DOHH2 (cell line): Measurements from ENCODE around the gene LAMA3.

Source experiments
- H3F3A ChIP-seq: fragments of 200-600 bp; sonication (generic), shearing (Covaris generic); 2 replicates; pipeline ENCODE4 v1.6.0; 2016; ENCODE audit warnings: antibody characterized with exemption, mild to moderate bottlenecking; ENCODE audit not compliant: control insufficient read depth, insufficient read depth
- H3K27ac ChIP-seq: fragments of 200-600 bp; sonication (generic); 2 replicates; pipeline ENCODE4 v1.5.1; 2014; ENCODE audit warnings: low read depth, mild to moderate bottlenecking, low read length, moderate library complexity
- H3K27me3 ChIP-seq: fragments of 200-600 bp; sonication (generic); 2 replicates; pipeline ENCODE4 v1.6.1; 2014; ENCODE audit warnings: mild to moderate bottlenecking, low read length, mixed read lengths; ENCODE audit not compliant: control insufficient read depth
- H3K36me3 ChIP-seq: fragments of 200-600 bp; sonication (generic); 2 replicates; pipeline ENCODE4 v1.6.1; 2014; ENCODE audit warnings: mild to moderate bottlenecking, low read length, moderate library complexity, mixed read lengths; ENCODE audit not compliant: control insufficient read depth
- H3K4me1 ChIP-seq: fragments of 200-600 bp; sonication (generic); 2 replicates; pipeline ENCODE4 v1.6.1; 2014; ENCODE audit warnings: mild to moderate bottlenecking, low read length, mixed read lengths; ENCODE audit not compliant: control insufficient read depth
- H3K4me2 ChIP-seq: fragments of 200-600 bp; sonication (generic); 2 replicates; pipeline ENCODE4 v1.6.0; 2014; ENCODE audit warnings: mild to moderate bottlenecking, low read length, moderate library complexity
- H3K4me3 ChIP-seq: fragments of 200-600 bp; sonication (generic); 2 replicates; pipeline ENCODE4 v1.5.1; 2014; ENCODE audit warnings: mild to moderate bottlenecking, low read length, mixed read lengths
- H3K79me2 ChIP-seq: fragments of 200-600 bp; sonication (generic); 2 replicates; pipeline ENCODE4 v1.6.1; 2014; ENCODE audit warnings: mild to moderate bottlenecking, low read length, mixed read lengths; ENCODE audit not compliant: control insufficient read depth
- H3K9me2 ChIP-seq: fragments of 200-600 bp; sonication (generic); replicated peaks from 2 replicates; pipeline ENCODE4 v1.6.1; 2014; ENCODE audit warnings: mild to moderate bottlenecking, low read length, mixed read lengths; ENCODE audit not compliant: control insufficient read depth
- H3K9me3 ChIP-seq: fragments of 200-600 bp; sonication (generic); 2 replicates; pipeline ENCODE4 v1.6.1; 2014; ENCODE audit warnings: antibody characterized with exemption, low read length, mixed read lengths; ENCODE audit not compliant: control insufficient read depth, insufficient read depth
- H4K20me1 ChIP-seq: fragments of 200-600 bp; sonication (generic); 2 replicates; pipeline ENCODE4 v1.6.0; 2014; ENCODE audit warnings: low read depth, mild to moderate bottlenecking, antibody characterized with exemption, low read length, moderate library complexity; ENCODE audit not compliant: control insufficient read depth, insufficient read depth
- EZH2phosphoT487 ChIP-seq: fragments of 200-600 bp; sonication (generic); IDR thresholded peaks from 2 replicates; pipeline ENCODE4 v1.6.1; 2017; ENCODE audit warnings: borderline replicate concordance, mild to moderate bottlenecking, antibody characterized with exemption, low read length, moderate library complexity, mixed read lengths
- TF ChIP-seq, protein P1 (sequence below): fragments of 200-600 bp; sonication (generic); IDR thresholded peaks from one replicate; pipeline ENCODE4 v1.5.1; 2014; ENCODE audit warnings: antibody characterized with exemption, mild to moderate bottlenecking, low read depth, low read length; ENCODE audit not compliant: poor library complexity, severe bottlenecking

LAMA3 gene

DNA sequence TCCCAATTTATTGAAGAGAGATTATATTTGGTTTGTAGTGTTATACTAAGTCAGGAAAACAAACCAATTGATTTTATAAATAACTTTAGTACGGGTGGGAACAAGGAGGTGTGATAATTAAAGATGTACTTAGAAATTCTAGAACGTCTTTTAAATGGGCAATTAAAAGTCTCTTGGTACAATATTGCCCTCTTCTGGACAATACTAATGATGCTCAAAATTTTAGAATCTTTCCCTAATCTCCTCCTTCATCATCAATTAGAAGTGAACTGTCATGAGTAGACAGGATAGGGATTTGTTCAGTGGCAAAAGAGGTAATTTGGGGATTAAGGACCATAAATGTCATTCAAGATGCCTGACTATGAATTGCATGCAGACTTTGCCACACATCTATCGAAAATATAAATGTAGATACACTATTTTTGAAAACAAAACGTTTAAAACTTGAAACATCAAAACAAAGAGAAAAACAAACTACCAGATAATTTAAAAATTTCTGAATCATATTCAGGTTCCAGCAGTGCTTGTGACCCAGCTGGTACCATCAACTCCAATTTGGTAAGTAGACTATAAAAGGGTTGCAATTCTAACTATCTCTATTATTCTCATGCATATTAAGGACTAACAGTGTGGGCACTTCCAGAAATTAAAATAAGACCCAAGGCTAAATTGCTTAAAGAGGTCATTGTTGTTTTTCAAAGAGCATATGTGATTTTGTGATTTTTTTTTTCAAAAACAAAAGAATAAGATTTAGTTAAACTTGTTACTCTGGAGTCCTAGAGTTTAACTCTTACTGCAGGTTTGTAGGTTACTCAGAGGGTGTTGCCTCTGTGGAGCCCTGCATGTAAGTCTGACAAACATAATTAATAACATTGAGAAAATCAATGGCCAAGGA, 123.5 kb downstream of the LAMA3 start:
- Histone ChIP-seq H3K27ac (no peak overlapping the region), H3K9me3 (no peaks in the 10 kb centered on the region), H3K9me2 (no peaks in the 10 kb centered on the region), H3K4me1 (no peaks in the 10 kb centered on the region), H3K4me2 (no peak overlapping the region), H4K20me1 (no peaks in the 10 kb centered on the region), H3K36me3 (no peaks in the 10 kb centered on the region), H3K4me3 (no peak overlapping the region), H3F3A (no peaks in the 10 kb centered on the region), H3K27me3 (peaks cover 9% of the 10 kb centered on the region), H3K79me2 (no peaks in the 10 kb centered on the region)
- no peak for TF ChIP-seq EZH2phosphoT487
- TF ChIP-seq, protein P1, sequence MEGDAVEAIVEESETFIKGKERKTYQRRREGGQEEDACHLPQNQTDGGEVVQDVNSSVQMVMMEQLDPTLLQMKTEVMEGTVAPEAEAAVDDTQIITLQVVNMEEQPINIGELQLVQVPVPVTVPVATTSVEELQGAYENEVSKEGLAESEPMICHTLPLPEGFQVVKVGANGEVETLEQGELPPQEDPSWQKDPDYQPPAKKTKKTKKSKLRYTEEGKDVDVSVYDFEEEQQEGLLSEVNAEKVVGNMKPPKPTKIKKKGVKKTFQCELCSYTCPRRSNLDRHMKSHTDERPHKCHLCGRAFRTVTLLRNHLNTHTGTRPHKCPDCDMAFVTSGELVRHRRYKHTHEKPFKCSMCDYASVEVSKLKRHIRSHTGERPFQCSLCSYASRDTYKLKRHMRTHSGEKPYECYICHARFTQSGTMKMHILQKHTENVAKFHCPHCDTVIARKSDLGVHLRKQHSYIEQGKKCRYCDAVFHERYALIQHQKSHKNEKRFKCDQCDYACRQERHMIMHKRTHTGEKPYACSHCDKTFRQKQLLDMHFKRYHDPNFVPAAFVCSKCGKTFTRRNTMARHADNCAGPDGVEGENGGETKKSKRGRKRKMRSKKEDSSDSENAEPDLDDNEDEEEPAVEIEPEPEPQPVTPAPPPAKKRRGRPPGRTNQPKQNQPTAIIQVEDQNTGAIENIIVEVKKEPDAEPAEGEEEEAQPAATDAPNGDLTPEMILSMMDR: peak; percentile 61

DNA sequence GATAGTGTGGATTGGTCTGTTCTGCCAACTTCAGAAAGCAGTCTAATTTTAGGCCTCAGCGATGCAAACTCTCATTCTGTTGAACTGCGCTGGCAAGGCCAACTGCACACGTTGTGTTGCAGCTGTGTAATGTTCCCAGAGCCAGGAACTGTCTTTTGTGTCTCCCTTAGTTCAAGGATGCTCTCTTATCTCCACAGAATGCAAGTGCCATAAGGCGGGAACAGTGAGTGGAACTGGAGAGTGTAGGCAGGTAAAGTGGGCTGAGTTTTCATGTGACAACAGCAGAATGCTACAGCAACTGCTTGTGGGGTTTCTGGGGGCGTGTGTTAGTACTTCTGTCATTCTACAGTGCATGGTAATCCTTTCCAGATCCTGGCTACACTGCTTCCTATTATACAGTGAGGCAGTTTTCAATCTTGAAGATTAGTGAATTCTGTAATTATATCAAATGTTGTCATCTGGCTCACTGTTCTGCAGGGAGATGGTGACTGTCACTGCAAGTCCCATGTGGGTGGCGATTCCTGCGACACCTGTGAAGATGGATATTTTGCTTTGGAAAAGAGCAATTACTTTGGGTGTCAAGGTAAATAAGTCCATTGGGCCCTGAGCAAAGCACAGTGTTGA, 125.8 kb downstream of the LAMA3 start:
- H4K20me1 ChIP-seq: no peaks in the 10 kb centered on the region
- no peaks in the 10 kb centered on the region for H3K36me3 ChIP-seq
- peaks cover 3% of the 10 kb centered on the region; the same call in 1 of the 2 replicates for H3K27me3 ChIP-seq
- no peaks in the 10 kb centered on the region for H3F3A ChIP-seq
- H3K27ac ChIP-seq: no peak overlapping the region
- no peaks in the 10 kb centered on the region for H3K9me2 ChIP-seq
- H3K4me1 ChIP-seq: no peaks in the 10 kb centered on the region
- H3K9me3 ChIP-seq: no peaks in the 10 kb centered on the region
- TF ChIP-seq, protein P1: no peak
- TF ChIP-seq EZH2phosphoT487: no peak
- H3K4me3 ChIP-seq: no peak overlapping the region
- no peak overlapping the region for H3K4me2 ChIP-seq
- no peaks in the 10 kb centered on the region for H3K79me2 ChIP-seq

DNA sequence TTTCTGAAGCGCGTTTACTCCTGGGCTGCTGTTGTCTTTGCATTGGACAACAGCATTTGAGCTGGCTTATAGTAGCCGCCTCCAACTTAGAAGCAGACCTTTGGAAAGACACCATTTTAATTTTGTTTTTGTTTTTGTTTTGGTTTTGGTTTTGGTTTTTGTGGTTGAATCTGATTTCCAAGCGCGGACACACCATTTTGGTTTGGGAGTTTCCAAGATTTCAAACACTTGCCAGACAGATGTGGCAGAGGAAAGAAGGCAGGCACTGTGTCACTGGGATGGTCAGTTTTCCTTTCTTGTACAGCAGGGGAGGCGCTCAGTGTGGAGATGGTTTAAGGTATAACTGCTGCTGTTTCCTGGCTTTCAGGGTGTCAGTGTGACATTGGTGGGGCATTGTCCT, 126.8 kb downstream of the LAMA3 start:
- Histone ChIP-seq H3K9me2 (no peaks in the 10 kb centered on the region), H3K4me2 (no peak overlapping the region), H3K9me3 (no peaks in the 10 kb centered on the region), H3K27me3 (peaks cover 3% of the 10 kb centered on the region; the same call in 1 of the 2 replicates), H3K36me3 (no peaks in the 10 kb centered on the region), H3K79me2 (no peaks in the 10 kb centered on the region), H3K4me1 (no peaks in the 10 kb centered on the region), H3F3A (no peaks in the 10 kb centered on the region), H3K27ac (no peak overlapping the region), H3K4me3 (no peak overlapping the region), H4K20me1 (no peaks in the 10 kb centered on the region)
- TF ChIP-seq, protein P1: no peak
- TF ChIP-seq EZH2phosphoT487: no peak
